Suppressor macrophage treated with lipopolysaccharide for 4 hours (primary cell): ENCODE results near the gene ARCN1.

Source experiments
- DNase-seq: peaks from one replicate; pipeline ENCODE4 v3.0.0-alpha.2; 2020

Gene ARCN1

GRCh38 chr11:118640332-118641154, 68.3 kb downstream of the ARCN1 start:
- no peak for DNase-seq

- no peak for DNase-seq
These were observed 69.3 kb downstream of the ARCN1 start for GRCh38 chr11:118641397-118642019.

- DNase-seq, result no peak
These were observed 71.2 kb downstream of the ARCN1 start for GRCh38 chr11:118643142-118643994.

- DNase-seq, result no peak
These were observed 71.8 kb downstream of the ARCN1 start for GRCh38 chr11:118643995-118644345.

GRCh38 chr11:118644496-118644895, 72.3 kb downstream of the ARCN1 start:
- no peak for DNase-seq

- DNase-seq, result no peak
These were observed 73.0 kb downstream of the ARCN1 start for GRCh38 chr11:118645066-118645715.

- DNase-seq, result no peak
These were observed 74.2 kb downstream of the ARCN1 start for GRCh38 chr11:118646393-118646792.

- DNase-seq, result no peak
These were observed 76.1 kb downstream of the ARCN1 start for GRCh38 chr11:118648291-118648690.

GRCh38 chr11:118649941-118650340, 77.7 kb downstream of the ARCN1 start:
- DNase-seq, result no peak

- no peak for DNase-seq
These were observed 78.2 kb downstream of the ARCN1 start for GRCh38 chr11:118650366-118650765.

GRCh38 chr11:118651820-118652219, 79.6 kb downstream of the ARCN1 start:
- no peak for DNase-seq
